T-helper 2 cell (primary cell): Measurements from ENCODE around the gene SLC47A1.
A peak's percentile ranks its signal among the peaks of the same experiment; 100 is the strongest.
"Not testable (repeated sequence)": the region's sequence is repeated elsewhere in the genome, so short reads cannot be mapped to it uniquely, and the experiment has no call there.

Experiments used
- DNase-seq, 5 experiments: peaks; one replicate each; pipeline versions ENCODE4 v3.0.0 to v3.0.0-alpha.2; 2012 to 2022
- total RNA-seq, 2 donors: gene quantifications; one replicate each; lab custom pipeline; 2026; lab: John Stamatoyannopoulos, UW

Gene SLC47A1, protein sequence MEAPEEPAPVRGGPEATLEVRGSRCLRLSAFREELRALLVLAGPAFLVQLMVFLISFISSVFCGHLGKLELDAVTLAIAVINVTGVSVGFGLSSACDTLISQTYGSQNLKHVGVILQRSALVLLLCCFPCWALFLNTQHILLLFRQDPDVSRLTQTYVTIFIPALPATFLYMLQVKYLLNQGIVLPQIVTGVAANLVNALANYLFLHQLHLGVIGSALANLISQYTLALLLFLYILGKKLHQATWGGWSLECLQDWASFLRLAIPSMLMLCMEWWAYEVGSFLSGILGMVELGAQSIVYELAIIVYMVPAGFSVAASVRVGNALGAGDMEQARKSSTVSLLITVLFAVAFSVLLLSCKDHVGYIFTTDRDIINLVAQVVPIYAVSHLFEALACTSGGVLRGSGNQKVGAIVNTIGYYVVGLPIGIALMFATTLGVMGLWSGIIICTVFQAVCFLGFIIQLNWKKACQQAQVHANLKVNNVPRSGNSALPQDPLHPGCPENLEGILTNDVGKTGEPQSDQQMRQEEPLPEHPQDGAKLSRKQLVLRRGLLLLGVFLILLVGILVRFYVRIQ
- total RNA-seq = 0.20 to 0.62 reads per million in 2 donors

DNA sequence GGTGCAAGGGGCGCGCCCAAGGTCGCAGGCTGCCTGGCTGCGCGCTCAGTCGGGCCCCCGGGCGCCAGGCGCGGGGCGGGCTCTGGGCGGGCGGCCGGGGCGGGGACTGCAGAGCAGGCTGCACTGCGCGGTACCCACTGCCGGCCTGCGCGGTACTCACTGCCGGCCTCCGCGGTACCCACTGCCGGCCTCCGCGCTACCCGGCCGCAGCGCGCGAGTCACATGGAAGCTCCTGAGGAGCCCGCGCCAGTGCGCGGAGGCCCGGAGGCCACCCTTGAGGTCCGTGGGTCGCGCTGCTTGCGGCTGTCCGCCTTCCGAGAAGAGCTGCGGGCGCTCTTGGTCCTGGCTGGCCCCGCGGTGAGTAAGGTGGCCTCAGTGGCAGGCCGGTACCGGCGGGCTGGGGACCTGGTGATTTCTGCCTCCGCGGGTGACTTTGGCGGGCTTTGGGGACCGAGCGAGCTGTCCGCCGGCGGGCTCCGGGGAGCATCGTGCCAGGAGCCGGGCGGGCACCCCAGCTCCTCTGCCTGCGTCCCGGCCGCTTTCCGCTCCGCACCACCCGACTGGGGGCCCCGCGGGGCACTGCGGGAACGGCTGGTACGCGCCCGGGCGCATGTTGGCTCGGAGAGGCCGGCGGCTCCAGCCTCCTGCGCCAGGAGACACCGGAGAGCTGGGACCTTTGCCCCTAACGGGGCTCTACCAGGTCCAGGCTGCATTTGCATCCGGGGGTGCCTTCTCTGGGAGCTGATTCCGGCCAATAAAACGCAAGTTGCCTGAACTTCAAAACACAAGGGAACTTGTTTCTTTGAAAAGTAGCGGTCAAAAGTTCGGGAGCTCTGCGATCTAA lies at the start of gene SLC47A1:
Gene SLC47A1, plus strand, starts transcription at position 137 of the 844 bp plus-strand sequence. Its CDS starts 86 bp downstream, at position 223.
- peak in 1 of 5 experiments; percentile 50 for DNase-seq

DNA sequence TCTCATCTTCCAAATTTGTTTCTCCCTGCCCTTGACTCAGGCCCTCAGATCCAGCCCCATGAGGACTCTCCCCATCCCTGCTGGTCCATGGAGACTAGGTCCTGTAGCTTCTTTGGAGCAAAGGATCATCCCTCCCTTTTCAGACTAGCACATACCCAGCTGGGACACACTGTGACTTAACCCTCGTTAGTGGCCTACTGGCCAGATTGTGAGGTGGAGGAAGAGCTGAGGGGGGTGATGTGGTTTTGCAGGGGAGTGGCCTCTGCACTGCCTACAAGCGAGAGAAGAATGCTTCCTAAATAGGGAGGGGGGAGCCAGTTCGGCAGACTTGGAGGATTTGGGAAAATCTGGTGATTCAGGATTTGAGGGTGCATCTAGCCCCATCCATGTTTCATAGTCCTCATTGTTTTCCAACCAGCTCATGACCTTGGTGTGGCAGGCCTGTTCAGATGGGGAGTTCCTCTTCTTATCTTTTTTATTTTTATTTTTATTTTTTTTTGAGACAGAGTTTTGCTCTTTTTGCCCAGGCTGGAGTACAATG lies 47.8 kb upstream of the SLC47A1 start:
- DNase-seq = no peak

DNA sequence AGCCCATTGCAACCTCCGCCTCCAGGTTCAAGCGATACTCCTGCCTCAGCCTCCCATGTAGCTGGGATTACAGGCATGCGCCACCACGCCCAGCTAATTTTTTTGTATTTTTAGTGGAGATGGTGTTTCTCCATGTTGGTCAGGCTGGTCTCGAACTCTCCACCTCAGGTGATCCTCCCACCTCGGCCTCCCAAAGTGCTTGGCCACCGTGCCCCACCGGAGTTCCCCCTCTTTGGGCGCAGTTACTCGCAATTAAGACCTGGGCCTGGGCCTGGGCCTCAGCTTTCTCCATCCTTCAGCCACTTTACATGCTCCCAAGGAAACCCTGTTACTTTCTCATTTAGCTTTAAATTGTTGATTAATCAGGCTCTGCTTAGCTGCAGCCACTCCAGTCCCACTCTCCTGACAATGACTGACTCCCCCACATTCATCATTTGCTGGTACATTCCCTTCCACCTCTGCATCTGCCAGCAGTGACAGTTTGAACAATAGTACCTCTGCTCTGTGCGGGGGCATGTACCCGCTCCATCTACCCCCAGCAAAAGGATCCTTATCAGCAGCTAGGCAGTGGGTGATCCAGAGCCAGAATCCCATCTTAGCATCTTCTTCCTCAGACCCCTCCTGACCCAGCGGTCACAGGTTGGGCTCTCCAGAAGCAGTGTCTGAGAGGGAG lies 47.2 kb upstream of the SLC47A1 start:
- no peak for DNase-seq

DNA sequence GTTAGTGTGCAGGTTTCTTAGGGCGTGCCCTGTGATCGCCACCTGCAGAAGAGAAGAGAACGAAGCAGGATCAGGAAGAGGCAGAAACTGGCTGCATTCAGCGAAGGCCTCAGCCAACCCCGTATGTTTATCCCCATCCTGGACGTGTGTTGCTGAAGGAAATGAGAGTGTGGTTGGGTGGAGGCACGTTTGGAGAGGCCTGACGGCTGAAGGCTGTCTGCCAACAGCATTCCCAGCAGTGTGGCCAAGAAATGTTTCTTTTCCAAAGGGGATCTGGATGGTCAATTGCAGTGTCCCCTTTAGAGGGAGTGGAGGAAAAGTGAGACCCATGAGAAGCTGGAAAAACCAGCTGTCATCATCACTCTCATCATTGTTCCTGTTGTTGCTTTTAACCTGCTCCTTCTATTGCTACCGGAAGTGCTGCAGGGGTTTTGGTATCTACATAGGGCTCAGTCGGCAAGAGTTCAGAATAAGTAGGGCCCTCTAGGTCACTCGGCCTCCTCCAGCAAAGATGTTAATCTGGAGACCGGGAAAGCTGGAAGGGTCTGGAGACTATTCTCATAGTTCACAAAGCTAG lies 46.5 kb upstream of the SLC47A1 start:
- DNase-seq = no peak

DNA sequence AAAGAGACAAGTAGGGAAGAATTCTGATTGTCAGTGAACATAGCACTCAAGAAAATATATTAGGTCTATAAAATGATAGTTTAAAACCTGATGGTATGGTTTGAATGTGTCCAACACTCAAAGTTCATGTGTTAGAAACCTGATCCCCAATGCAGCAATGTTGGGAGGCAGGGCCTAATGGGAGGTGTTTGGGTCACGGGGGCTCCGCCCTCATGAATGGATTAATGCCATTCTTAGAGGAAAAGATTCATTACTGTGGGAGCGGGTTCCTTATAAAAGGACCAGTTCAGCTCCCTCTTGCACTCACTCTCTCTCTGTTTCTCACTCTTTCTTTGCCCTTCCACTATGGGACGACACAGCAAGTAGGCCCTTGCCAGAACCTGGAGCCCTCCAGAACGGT lies 41.5 kb upstream of the SLC47A1 start:
- no peak for DNase-seq

DNA sequence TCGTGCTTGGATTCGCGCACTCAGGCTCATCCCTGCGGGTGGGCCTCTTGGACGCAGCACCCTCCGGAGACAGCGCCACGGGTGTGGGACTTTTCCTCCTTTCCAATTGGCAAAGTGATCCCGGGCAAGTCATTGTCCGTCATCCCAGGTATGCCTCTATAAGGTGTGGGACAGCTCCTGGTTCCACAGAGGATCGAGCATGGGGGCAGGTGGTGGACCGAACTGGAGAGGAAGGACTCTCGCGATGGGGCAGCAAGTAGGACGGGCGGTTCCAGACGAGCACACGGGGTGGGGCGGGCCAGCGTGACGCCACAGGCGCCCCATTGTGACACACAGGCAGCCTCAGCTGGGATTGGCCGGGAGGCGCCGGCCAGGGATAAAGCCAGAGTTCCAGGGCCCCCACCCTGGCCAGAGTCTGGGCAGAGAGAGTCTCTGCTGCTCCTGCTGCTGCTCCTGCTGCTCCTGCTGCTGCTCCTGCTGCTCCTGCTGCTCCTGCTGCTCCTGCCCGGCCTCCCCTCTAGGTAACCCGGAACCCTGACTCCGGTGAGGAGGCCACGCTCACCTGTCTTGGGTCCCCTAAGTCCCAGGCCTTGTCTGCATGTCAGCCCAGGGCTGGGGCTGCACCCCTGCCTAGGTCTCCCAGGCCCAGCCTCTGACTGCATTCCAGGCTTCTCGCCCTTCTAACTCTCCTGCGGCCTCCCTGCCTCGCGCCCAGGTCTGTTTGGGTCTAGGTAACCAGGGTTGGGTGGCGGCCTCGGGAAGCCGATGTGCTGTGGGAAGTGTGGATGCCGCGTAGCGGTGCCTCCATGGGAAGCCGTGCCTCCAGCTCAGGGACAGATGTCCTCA lies 38.5 kb upstream of the SLC47A1 start:
- no peak for DNase-seq

DNA sequence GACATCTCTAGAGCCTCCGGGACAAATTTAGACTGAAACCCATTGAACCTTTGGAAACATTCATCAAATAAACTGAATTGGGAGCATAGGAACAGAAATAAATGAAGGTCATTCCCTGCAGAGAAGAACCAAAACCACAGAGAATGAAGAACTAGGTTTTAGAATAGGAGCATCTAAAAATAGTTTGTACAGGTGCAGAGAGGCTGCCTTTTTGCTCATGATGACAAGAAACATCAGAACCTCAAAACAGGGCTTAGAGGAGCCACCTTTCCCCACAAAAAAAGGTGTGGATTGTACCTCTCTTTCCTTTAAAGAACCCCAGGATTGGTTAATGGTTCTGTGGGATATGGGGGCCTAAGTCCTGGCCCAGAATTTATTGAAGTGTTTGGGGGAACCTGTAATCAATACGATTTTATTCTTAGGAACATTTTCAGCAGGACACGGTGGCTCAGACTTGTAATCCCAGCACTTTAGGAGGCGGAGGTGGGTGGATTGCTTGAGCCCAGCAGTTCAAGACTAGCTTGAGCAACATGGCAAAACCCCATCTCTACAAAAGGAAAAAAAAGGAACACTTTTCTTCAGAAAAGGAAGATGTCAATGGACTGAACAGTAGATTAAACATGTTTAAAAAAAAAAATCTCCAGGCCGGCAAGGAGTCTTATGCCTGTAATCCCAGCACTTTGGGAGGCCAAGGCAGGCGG lies 37.7 kb upstream of the SLC47A1 start:
- no peak for DNase-seq

DNA sequence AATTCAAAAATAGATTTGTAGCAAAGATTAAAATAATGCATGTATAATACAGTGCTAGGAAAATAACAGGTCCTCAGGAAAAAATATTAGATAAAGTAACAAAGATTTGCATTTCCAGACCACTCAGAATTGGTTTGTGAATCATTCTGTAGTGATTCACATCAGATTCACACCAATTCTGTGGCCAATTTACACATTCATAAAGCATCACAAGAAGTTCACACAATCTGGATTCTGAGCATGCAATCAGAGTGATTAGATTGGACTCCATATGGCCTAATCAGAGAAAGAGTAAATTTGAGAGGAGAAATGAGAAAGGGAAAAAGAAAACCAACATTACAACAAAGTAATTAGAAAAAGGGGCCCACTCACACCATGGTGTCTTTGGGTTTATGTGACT lies 36.0 kb upstream of the SLC47A1 start:
- DNase-seq = no peak

DNA sequence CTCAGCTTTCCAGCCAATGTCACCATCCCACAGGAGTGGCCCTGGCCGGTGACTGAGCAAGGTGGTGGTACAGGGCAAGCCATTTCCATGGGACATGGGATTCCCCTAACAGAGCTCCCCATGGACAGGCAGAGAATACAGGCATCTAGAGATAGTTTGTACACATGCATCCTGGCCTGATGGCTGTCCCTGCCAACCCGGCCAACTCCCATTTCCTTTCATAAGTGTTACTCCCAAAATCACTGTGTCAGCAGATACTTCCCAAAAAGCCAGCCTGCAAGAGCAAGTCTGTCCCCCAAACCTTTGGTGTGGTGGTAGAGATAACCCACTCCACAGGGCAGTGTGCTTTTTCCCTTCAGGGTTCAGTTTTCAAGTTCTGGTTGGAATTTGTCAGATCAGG lies 32.4 kb upstream of the SLC47A1 start:
- no peak for DNase-seq

DNA sequence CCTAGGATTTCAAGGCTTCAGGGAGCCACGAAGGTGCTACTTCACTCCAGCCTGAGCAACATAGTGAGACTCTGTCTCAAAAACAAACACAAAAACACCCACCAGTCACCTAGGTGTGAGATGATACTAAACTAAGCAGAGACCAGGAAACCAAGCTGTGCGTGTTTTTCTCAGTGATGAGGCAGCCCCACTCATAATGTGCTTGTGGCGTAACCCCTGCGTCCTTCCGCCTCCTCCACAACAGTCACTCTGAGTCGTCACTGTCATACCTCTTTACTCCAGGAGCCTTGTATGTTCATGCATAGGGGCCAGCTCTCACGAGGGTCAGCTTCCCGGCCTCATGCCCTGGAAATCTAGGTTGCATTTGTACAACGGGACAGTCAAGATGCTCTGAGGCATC lies 31.1 kb upstream of the SLC47A1 start:
- peak in 3 of 5 experiments; percentile 17 to 89 (median 58) for DNase-seq

DNA sequence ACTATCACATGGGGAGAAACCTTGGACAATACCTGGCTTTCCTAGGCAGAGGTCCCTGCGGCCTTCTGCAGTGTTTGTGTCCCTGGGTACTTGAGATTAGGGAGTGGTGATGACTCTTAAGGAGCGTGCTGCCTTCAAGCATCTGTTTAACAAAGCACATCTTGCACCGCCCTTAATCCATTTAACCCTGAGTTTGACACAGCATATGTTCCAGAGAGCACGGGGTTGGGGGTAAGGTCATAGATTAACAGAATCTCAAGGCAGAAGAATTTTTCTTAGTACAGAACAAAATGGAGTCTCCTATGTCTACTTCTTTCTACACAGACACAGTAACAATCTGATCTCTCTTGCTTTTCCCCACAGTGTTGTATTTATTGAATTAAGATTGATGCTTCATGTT lies 28.1 kb upstream of the SLC47A1 start:
- DNase-seq = not testable (repeated sequence)

DNA sequence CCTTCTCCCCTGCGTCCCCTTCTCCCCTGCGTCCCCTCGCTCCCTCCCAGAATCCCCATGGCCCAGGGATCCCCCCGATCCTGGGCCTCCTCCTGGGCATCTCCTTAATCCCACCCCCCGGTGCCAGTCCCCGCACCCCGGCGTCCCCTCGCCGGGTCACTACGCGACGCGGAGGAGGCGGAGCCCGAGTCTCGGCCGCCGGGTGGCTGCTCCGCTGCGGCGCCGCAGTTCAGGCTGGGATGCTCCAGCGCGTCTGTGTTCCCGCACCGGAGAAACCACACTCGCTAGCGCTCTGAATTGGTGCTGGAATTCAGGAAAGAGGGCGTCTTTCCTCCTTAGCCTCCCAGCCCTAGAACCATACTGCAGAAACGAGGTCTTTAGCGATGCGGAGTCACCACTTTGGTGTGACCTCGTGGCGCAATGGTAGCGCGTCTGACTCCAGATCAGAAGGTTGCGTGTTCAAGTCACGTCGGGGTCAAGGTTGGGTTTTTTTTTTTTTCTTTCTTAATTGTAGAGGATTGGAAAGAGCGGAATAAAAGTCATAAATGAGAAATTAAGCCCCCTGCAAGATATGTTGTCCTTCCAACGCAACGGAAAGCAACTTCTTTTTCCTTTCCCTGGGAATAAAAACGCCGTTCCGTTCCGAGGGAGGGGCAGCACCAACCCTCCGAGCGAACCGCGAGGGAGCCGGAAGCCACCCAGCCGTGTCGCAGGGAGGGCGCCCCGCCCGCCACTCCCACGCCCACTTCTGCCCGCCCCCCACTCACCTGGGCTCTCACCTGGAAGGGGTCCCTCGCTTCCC lies 25.7 kb upstream of the SLC47A1 start:
- peak; percentile 59 to 78 (median 68) for DNase-seq

DNA sequence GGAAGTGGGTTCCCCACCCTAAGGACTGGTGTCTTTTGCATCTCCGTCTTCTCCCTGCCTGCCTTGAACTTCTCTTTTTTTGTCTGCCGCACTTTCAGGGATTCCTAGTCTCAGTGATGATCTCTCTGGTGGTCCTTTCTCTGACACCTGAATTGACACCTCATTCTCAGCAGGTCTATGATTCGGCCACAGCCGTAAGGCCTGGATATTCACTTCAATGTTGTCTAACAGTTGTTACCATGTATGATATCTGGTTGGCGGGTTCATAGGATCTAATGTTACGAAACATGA lies 25.1 kb upstream of the SLC47A1 start:
- no peak for DNase-seq

DNA sequence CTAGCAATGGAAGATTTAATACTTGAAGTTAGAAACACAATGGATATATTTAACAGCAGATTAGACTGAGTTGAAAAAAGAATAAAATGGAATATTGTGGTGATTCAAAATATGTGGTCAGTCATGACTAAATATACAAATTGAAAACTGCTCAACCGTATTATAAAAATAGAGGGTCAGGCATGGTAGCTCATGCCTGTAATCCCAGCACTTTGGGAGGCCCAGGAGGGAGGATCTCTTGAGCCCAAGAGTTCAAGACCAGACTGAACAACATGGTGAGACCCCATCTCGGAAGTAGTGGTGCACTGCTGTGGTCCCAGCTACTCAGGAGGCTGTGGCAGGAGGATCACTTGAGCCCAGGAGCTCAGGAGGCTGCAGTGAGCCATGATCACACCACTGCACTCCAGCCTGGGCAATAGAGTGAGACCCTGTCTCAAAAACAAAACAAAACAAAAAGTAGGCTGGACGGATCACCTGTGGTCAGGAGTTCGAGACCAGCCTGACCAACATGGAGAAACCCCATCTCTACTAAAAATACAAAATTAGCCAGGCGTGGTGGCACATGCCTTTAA lies 24.3 kb upstream of the SLC47A1 start:
- DNase-seq = not testable (repeated sequence)

DNA sequence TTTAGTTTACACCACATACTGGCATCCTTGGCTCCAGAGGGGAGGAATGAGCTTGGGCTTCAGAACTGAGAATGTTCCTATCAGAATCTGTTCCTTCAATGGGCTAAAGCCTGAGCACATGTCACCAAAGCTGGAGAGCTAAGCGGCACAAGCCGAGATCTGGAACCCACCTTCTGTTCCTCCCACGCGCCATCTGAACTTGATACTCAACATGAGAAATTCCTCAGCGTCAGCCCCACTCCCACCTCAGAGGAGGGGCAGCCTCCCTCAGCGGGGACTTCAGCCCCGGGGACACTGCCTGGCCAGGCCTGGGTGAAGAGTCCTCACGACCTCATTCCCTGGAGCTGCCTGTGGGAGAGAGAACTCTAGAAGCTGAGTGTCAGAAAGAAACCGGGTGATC lies 22.8 kb upstream of the SLC47A1 start:
- no peak for DNase-seq

DNA sequence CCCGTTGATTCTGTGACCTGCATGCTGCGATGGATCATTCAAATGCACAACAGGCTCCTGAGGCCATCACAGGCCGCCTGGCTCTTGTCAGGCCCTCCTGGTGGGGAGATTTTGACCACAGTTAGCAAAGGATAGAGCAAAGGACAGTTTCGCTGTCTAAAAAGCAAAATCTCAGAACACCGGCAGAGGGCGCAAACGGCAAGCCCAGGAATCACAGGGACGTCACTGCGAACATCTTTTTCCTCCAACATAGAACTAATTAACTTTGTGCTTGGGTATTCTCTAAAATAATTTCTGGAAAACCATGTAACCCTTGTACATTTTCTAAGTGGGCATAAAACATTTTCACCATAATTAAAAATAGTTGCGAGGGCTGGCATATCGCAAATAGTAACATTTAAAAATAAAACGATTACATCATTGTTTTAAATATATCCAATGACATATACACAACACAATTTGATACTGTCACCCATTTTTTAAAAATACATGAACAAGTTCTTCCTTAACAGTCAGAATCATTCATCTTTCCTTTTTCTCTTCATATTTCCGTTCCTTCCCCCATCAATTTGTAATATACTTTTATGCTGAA lies 19.7 kb upstream of the SLC47A1 start:
- peak; percentile 22 to 56 (median 49) for DNase-seq

DNA sequence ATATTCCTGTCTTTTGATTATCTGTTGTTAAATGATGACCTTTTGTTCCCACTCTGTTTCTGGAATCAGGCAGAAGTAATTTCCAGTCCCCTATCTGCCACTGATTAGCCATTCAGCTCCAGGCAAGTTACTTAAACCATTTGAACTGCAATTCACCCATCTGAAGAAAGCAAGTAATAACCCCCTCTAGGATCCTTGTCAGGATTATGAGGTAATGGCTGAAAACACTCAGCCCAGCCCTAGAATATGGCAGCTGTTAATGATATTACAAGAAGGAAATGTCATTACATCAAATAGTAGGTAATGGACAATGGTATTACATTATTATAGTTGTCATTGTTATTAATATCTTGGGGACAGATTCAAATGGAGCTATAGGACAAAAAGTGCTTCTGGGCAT lies 16.0 kb upstream of the SLC47A1 start:
- no peak for DNase-seq

DNA sequence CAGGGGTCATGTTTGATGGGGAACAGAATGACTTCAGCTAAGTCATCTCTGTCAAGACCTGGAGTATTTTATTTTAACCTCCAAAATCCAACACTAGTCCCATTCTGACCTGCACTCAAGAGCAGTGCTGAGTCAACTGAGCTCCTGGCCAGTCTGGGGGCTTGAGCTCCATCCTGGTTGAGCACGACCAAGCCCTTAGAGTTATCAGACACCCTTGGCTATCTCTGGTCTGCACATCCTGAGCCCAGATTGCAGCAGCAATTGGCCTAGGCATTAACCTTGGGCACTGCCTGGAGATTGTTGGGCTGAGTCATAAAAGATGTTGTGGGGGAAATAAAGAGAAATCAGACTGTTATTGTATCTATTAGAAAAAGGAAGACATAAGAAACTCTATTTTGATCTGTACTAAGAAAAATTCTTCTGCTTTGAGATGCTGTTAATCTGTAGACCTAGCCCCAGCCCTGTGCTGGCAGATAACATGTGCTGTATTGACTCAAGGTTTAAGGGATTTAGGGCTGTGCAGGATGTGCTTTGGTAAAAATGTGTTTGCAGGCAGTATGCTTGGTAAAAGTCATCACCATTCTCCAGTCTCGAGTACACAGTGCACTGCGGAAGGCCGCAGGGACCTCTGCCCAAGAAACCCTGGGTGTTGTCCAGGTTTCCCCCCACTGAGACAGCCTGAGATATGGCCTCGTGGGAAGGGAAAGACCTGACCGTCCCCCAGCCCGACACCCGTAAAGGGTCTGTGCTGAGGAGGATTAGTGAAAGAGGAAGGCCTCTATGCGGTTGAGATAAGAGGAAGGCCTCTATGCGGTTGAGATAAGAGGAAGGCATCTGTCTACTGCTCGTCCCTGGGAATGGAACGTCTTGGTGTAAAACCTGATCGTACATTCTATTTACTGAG lies 14.0 kb upstream of the SLC47A1 start:
- DNase-seq = not testable (repeated sequence)
